COLO668 (cell line): Measurements from ENCODE around the gene SPTLC1.
"Not testable (repeated sequence)": the region's sequence is repeated elsewhere in the genome, so short reads cannot be mapped to it uniquely, and the experiment has no call there.

Experiments used
- DNase-seq: peaks from one replicate; lab custom pipeline; 2025; ENCODE audit not compliant: unreplicated experiment; lab: John Stamatoyannopoulos, UW

SPTLC1 gene

GRCh38 chr9:92140754-92141143 is 25.5 kb upstream of the SPTLC1 start:
- no peak for DNase-seq

DNA sequence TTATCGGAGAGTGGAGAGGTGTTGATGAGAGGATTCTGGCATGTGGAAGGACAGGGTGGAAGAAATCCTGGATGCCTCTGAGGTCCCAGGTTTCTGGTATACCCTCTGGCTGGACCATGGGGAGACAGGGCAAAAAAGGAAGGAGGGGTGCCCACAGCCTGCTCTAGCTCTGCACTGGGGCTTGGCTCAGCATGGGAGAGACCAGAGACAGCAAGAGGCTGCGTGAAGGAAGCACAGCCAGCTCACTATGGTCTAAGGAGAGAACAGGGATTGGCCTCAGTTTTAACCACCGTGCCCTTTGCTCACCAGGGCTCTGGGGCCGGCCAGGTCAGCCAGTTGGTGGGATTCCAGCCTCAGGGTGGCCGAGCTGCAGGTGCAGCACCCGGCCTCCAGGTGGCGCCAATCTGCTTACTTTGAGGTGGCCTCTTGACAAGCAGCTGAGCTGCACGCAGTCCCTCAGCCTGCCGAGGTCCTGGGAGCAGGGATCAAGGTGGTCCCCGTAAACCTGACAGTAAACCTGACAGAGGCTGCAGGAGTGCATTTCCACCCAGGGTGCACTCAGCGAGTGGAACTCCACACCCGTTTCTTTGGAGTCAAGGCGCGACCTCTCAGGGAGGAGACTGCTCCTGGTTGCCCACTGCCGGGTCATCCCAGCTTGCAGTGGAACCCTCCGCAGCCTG is 25.0 kb upstream of the SPTLC1 start:
- DNase-seq, result peak; percentile 79

DNA sequence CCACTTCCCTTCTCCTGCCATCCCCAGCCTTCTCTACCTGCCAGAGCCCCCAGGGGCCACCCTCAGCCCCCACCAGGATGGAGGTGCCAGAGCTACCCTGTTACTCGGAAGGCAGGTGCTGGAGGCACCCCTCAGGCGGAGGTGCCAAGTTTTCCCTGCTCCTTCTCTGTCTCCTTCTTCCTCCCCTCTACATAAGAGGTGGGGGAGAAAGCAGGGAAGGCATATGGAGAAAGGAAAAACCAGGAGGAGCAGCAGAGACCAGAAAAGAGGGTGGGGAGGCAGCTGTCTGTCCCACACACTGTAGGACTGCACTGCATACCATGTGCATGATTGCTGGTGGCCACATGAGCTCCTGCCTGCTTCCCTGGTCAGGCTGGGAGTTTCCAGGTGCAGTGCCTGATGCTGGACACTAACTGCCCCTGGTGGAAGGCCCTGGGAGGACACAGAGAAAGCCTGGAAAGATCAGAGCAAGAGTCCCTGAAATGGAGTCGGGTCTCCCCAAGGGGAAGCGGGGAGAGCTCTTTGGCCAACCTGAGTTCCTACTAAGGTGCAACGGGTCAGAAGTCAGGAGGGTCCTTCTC is 23.8 kb upstream of the SPTLC1 start:
- DNase-seq, result not testable (repeated sequence)

- peak; percentile 76 for DNase-seq
These were observed 23.1 kb upstream of the SPTLC1 start for GRCh38 chr9:92138157-92138959.

DNA sequence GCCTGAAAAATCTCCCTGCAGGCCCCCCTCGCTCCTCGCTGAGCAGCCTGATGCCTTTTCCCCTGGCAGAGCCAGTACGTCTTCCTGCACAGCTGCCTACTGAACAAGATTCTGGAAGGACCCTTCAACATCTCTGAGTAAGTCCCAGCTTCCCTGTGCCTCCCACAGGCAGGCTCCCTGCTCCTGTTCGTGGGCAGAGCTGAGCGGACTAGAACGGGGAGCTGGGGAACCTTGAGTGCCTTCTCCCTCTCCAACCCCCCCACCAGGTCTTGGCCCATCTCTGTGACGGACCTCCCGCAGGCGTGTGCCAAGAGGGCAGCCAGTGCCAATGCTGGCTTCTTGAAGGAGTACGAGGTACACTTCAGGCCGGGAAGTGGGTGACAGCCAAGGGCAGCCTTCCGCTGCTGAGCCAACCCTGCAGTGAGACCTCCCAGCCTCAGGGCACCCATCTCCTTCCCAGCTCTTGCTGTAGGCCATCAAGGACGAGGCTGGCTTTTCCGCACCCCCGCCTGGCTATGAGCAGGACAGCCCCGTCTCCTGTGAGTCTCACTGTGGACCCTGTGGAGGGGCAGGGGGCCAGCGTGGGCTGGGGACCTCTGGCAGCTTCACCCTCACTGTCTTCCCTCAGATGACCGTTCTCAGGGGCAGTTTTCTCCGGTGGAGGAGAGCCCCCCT is 21.1 kb upstream of the SPTLC1 start:
- DNase-seq, result no peak

DNA sequence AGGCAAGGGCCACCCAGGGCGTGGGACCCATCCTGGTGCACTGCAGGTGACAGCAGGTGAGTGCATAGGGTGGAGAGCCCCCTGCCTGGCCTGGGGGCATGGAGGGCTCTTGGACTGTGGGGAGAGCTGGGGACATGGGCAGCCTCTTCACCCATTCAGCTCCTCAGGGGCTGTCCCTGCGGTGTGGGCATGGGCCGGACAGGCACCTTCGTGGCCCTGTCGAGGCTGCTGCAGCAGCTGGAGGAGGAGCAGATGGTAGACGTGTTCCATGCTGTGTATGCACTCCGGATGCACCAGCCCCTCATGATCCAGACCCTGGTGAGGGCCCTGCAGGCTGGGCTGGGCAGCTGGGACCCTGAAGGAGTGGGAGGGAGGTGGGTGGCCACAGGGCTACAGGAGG is 20.4 kb upstream of the SPTLC1 start:
- DNase-seq, result no peak

DNA sequence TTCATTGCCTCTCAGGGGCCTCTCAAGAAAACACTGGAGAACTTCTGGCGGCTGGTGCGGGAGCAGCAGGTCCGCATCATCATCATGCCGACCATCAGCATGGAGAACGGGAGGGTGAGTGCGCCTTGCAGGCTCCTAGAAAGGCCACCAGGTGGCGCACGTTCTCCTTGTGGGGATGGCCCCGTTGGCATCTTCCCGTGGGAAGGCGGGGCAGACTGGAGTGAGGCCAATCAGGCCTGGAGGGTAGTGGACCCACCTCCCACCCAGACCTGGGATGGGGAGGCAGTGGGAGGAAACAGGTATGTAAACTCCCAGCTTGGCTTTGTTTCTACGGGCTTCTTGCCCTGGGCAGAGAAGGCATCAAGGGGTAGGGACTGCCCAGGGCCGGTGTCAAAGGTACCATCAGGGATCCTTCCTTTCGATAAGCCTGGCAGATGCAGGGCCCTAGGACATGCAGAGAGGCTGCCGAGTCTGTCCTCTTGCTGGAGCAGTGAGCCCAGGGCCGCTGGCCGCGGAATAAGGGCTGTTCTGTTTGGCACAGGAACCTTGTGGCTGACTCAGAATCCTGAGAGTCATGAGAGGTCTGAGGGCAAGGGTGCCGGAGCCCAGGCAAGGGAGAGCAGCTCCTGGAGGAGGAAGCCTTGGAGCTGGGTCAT is 18.9 kb upstream of the SPTLC1 start:
- DNase-seq, result peak; percentile 85

- DNase-seq, result not testable (repeated sequence)
These were observed 17.7 kb upstream of the SPTLC1 start for GRCh38 chr9:92132913-92133312.

- DNase-seq, result no peak
These were observed 17.3 kb upstream of the SPTLC1 start for GRCh38 chr9:92132501-92132900.

DNA sequence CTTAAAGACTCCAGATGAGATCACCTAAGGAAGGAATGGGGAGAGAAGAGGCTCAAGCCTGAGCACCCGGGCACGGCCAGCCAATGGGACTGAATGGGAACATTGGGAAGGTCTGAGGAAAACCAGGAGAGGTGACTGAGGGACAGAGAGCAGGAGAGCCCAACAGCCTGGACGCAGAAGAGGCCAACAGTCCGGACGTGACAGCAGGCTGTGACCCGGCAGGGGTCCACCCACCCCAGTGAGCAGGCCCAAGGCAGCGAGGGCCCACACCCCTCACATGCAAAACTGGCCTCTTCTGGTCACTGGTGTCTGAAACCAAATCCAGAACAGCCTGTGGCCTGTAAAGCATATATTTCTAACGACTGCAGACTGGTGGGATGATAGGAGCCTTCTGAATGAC is 7.6 kb upstream of the SPTLC1 start:
- DNase-seq, result no peak

DNA sequence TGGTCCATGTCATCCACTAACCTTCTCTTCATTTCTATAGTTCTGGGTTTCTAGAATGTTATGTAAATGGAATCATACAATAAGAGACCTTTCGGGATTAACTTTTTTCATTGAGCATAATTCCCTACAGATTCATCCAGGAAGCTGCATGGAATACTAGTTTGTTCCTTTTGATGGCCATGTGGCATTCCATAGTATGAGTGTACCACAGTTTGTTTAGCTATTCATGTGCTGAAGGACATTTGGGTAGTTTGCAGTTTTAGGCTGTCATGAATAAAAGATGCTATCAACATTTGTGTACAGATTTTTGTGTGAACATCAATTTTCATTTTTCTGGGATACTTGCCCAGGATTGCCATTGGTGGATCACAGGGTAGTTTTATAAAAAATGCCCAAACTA is 6.8 kb upstream of the SPTLC1 start:
- DNase-seq, result no peak

DNA sequence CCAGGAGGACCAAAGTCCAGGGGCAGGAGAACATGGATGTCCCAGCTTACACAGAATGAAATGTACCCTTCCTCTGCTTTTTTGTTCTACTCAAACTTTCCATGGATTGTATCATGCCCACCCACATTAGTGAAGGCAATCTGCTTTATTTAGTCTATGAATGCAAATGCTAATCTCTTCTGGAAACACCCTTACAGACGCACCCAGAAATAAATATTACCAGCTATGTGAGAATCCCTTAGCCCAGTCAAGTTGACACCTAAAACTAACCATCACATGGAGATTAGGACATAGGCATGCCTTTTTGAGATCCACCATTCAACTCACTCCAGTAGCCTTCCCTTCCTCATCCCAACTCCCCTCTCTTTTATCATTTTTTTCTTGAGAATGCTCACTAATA is 6.1 kb upstream of the SPTLC1 start:
- no peak for DNase-seq

- DNase-seq, result no peak
These were observed 4.9 kb upstream of the SPTLC1 start for GRCh38 chr9:92120138-92120537.

GRCh38 chr9:92119586-92119985 is 4.4 kb upstream of the SPTLC1 start:
- DNase-seq, result no peak

DNA sequence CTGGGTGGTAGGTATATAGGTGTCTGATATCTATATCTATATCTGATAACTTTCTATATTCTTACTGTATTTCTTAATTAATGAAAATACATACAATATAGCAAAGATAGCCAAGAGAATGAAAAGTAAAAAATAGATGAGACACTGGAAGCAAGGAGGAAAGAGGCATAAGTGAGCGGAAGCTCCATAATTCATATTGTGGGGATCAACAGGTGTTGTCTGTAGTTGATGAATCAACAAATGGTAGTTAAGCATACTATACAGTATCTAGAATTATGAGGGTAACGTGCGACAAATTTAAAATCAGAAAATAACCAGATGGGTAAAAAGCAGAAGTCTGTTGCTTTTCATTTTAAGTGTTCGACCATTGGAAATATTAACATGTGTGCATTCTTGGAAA is 7.1 kb downstream of the SPTLC1 start:
- DNase-seq, result no peak

DNA sequence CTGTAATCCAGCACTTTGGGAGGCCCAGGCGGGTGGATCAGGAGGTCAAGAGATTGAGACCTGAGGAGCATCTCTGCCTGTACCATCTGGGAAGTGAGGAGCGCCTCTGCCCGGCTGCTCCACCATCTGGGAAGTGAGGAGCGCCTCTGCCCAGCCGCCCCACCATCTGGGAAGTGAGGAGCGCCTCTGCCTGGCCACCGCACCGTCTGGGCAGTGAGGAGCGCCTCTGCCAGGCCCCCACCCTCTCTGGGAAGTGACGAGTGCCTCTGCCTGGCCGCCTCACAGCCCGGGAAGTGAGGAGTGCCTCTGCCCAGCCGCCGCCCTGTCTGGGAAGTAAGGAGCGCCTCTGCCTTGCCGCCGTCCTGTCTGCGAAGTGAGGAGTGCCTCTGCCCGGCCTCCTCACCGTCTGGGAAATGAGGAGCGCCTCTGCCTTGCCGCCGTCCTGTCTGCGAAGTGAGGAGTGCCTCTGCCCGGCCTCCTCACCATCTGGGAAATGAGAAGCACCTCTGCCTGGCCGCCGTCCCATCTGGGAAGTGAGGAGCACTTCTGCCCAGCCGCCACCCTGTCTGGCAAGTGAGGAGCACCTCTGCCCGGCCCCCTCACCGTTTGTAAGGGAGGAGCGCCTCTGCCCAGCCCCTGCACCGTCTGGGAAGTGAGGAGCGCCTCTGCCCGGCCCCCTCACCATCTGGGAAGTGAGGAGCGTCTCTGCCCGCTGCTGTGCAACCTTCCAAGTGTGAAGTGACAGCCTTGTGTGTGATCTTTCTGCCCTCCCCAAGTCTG is 9.6 kb downstream of the SPTLC1 start:
- DNase-seq, result not testable (repeated sequence)

- not testable (repeated sequence) for DNase-seq
These were observed 11.6 kb downstream of the SPTLC1 start for GRCh38 chr9:92103601-92104000.

DNA sequence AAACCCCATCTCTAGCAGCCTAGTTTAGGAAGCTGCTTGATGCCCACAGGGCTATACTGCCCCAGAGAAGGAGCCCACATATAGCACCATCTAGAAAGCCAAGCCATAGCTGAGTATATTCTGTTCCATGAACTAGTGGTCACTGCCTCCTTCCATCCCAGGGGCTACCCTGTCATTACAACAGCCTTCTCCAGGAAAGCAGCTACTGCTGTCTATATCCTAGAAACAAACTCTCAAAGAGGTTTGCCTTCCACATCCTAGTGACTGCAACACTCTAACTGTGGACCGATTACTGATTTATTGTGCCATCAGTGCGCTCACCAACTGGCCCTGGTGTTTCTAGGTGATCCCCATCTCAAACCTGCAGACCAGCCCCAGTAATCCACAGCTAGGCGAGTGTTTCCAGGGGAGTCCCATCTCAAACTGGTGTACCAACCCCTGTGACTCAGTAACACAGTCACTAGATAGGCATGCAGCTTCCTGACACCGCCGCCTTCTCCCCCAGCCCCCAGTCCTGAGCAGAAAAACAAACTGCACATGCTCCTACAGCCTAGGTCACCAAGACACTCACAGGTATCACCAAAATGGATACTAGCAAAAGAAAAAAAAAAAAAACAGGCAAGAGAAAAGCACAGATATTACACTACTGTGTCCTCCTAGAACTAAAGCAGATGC is 14.8 kb downstream of the SPTLC1 start:
- DNase-seq, result no peak

DNA sequence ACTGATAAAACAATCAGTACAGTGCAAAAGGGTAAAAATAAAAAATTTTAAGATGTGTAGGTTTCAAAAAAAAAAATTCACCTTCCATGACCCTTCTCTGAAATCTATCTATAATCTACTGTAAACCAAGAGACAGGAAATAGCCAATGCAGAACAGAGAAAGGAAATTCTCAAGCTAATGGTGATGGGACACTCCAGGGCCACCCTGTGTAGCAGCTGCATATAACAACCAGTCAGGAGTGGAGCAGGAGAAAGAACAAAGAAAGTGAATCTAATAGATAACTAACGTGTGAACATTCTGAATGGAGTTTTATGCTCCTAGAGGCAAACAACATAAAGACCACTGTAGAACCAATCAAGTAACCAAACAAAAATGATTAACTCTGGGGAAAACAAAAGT is 16.6 kb downstream of the SPTLC1 start:
- no peak for DNase-seq

GRCh38 chr9:92097997-92098482 is 17.2 kb downstream of the SPTLC1 start:
- no peak for DNase-seq
